Endothelial cell of umbilical vein (primary cell): Measurements from ENCODE around the gene CNTN1. TPM values are rescaled to one million over a fixed set of nuclear protein-coding genes. Genes with fewer than 3 reads are reported as not detected.

Experiments
- BruUV-seq: library from RNA; stranded (reverse); fragments of 400-500 nt; replicated peaks from 2 replicates; lab custom pipeline; 2021; lab: Mats Ljungman, UMichigan
- CTCF ChIA-PET: fragments of 300-600, 350-600 bp; sonication (Branson Sonifier 250); formaldehyde crosslinking; loops from one replicate; lab custom pipeline; 2021; ENCODE audit warnings: antibody characterized with exemption, inconsistent platforms; lab: Charles Lee
- POLR2A ChIA-PET: fragments of 300-600, 350-600 bp; sonication (Branson Sonifier 250); formaldehyde crosslinking; loops from one replicate; lab custom pipeline; 2021; ENCODE audit warnings: antibody characterized with exemption, inconsistent platforms; lab: Charles Lee
- DNase-seq: peaks from one replicate; pipeline ENCODE4 v3.0.0-alpha.2; 2011; ENCODE audit warnings: low read depth, low spot score
- FAIRE-seq: peaks from 2 replicates; lab custom pipeline; 2011; peaks lifted over from hg19 to GRCh38; lab: Jason Lieb, UNC
- H2AFZ ChIP-seq: 2 replicates; pipeline ENCODE4 v1.6.0; 2012; ENCODE audit warnings: low read depth, low read length, control low read depth, inconsistent platforms
- H3K27ac ChIP-seq: 2 replicates; pipeline ENCODE4 v1.5.1; 2011; ENCODE audit warnings: low read depth, mild to moderate bottlenecking, control low read depth, low read length, moderate library complexity; ENCODE audit not compliant: insufficient read depth
- H3K27me3 ChIP-seq, 2 experiments: 2 replicates each; pipeline versions ENCODE4 v1.6.0 to v1.6.1; 2011; ENCODE audit warnings: low read length in 2 of 2, mixed read lengths in 1 of 2; ENCODE audit not compliant: control insufficient read depth in 2 of 2, insufficient read depth in 2 of 2
- H3K36me3 ChIP-seq, 2 experiments: 2 replicates in 1 of 2; 3 replicates in 1 of 2; pipeline ENCODE4 v1.5.1; 2011; ENCODE audit warnings: low read length in 2 of 2, mild to moderate bottlenecking in 1 of 2, moderate library complexity in 1 of 2; ENCODE audit not compliant: control insufficient read depth in 2 of 2, insufficient read depth in 2 of 2; ENCODE audit errors: extremely low read depth in 1 of 2
- H3K4me1 ChIP-seq: 3 replicates; pipeline ENCODE4 v1.5.1; 2011; ENCODE audit warnings: mild to moderate bottlenecking, low read length; ENCODE audit not compliant: control insufficient read depth, insufficient read depth; ENCODE audit errors: extremely low read depth
- H3K4me2 ChIP-seq: 2 replicates; pipeline ENCODE4 v1.6.1; 2011; ENCODE audit warnings: low read length, control low read depth, mixed read lengths; ENCODE audit not compliant: insufficient read depth
- H3K4me3 ChIP-seq, 3 experiments: fragments of 200-600 bp in 1 of 3; sonication (generic), shearing (Covaris generic) in 1 of 3; replicated peaks in 1 of 3; 2 replicates each; pipeline ENCODE4 v1.5.1; 2011 to 2016; ENCODE audit warnings: control low read depth in 3 of 3, low read length in 3 of 3, mild to moderate bottlenecking in 2 of 3, inconsistent platforms in 1 of 3, low read depth in 1 of 3, moderate library complexity in 1 of 3; ENCODE audit not compliant: insufficient read depth in 1 of 3
- H3K79me2 ChIP-seq: 2 replicates; pipeline ENCODE4 v1.6.0; 2012; ENCODE audit warnings: low read length, inconsistent platforms; ENCODE audit not compliant: control insufficient read depth, insufficient read depth
- H3K9ac ChIP-seq: replicated peaks from 2 replicates; pipeline ENCODE3; 2011; ENCODE audit warnings: low read length, control low read depth; ENCODE audit not compliant: insufficient read depth; ENCODE audit errors: extremely low read depth
- H3K9me1 ChIP-seq: replicated peaks from 3 replicates; pipeline ENCODE4 v1.6.0; 2011; ENCODE audit warnings: mild to moderate bottlenecking, low read length; ENCODE audit not compliant: control insufficient read depth, insufficient read depth; ENCODE audit errors: extremely low read depth
- H3K9me3 ChIP-seq: replicated peaks from 2 replicates; pipeline ENCODE4 v1.5.1; 2012; ENCODE audit warnings: low read length, inconsistent platforms; ENCODE audit not compliant: control insufficient read depth, insufficient read depth
- H4K20me1 ChIP-seq: replicated peaks from 2 replicates; pipeline ENCODE3; 2011; ENCODE audit warnings: mild to moderate bottlenecking, low read length; ENCODE audit not compliant: control insufficient read depth, insufficient read depth; ENCODE audit errors: extremely low read depth
- EZH2 ChIP-seq: IDR thresholded peaks from 2 replicates; pipeline ENCODE4 v1.6.1; 2012; ENCODE audit warnings: borderline replicate concordance, low read depth, mild to moderate bottlenecking, moderate library complexity, low read length, inconsistent platforms; ENCODE audit not compliant: severe bottlenecking
- FOS ChIP-seq: IDR thresholded peaks from 2 replicates; pipeline ENCODE4 v1.6.1; 2011; ENCODE audit warnings: mild to moderate bottlenecking, low read length, moderate library complexity, borderline replicate concordance; ENCODE audit not compliant: insufficient read depth
- GATA2 ChIP-seq: IDR thresholded peaks from 2 replicates; pipeline ENCODE4 v1.7.0; 2011; ENCODE audit warnings: low read depth, mild to moderate bottlenecking, moderate library complexity, mixed read lengths, low read length; ENCODE audit not compliant: insufficient read length, insufficient read depth
- JUN ChIP-seq: IDR thresholded peaks from 2 replicates; pipeline ENCODE4 v1.6.1; 2011; ENCODE audit warnings: borderline replicate concordance, low read depth; ENCODE audit not compliant: insufficient read length, insufficient read depth
- MYC ChIP-seq: IDR thresholded peaks from one replicate; pipeline ENCODE4 v1.6.1; 2011; ENCODE audit warnings: mild to moderate bottlenecking, low read depth, low read length
- POLR2A ChIP-seq: IDR thresholded peaks from 2 replicates; pipeline ENCODE4 v1.6.1; 2012; ENCODE audit warnings: low read depth, mild to moderate bottlenecking, control low read depth, low read length
- POLR2AphosphoS5 ChIP-seq: IDR thresholded peaks from 2 replicates; pipeline ENCODE4 v1.6.1; 2012; ENCODE audit warnings: low read depth, mild to moderate bottlenecking, control low read depth, low read length, moderate library complexity; ENCODE audit not compliant: insufficient read depth
- dilution Hi-C: fragments of 300-500 bp; cut with MboI; formaldehyde crosslinking; loops from one replicate; pipeline ENCODE4 v1.15.0; 2019; ENCODE audit warnings: low sequenced_read_pairs; ENCODE audit not compliant: extremely low pct_ligation_motif_present
- intact Hi-C: fragments of 100-400 bp; cut with micrococcal nuclease; formaldehyde crosslinking; loops from one replicate; pipeline ENCODE4 v1.10.0; 2022
- polyA plus RNA-seq, 4 experiments: library from polyadenylated mRNA; depleted of rRNA in 3 of 4; stranded (reverse) in 3 of 4; unstranded in 1 of 4; fragments of >200 nt; gene quantifications; 2 replicates each; pipeline versions ENCODE4 v1.2.1 to v1.2.3, GENCODE V29; 2011 to 2012; ENCODE audit warnings: missing spikeins in 1 of 4
- total RNA-seq: library from RNA; stranded (reverse); gene quantifications from 2 replicates; pipeline ENCODE4 v1.2.3, GENCODE V29; 2021
- TF ChIP-seq, protein P1 (sequence below): IDR thresholded peaks from 2 replicates; pipeline ENCODE4 v1.6.1; 2011; ENCODE audit not compliant: insufficient read depth, insufficient read length
- TF ChIP-seq, protein P2 (sequence below), 2 donors: IDR thresholded peaks; 1 replicate in 1 of 2; 2 replicates in 1 of 2; pipeline ENCODE4 v1.5.1; 2011; ENCODE audit warnings: low read length in 2 of 2, mild to moderate bottlenecking in 2 of 2, moderate library complexity in 2 of 2, control low read depth in 1 of 2, inconsistent platforms in 1 of 2, low read depth in 1 of 2; ENCODE audit not compliant: insufficient read depth in 1 of 2; ENCODE audit errors: extremely low read depth in 1 of 2

CNTN1 gene
- total and polyA plus RNA-seq, 2 donors (not counting 3 experiments of a cell fraction or from before 2014, with no cell fraction given), result 0.07 TPM; not detected in 1

DNA sequence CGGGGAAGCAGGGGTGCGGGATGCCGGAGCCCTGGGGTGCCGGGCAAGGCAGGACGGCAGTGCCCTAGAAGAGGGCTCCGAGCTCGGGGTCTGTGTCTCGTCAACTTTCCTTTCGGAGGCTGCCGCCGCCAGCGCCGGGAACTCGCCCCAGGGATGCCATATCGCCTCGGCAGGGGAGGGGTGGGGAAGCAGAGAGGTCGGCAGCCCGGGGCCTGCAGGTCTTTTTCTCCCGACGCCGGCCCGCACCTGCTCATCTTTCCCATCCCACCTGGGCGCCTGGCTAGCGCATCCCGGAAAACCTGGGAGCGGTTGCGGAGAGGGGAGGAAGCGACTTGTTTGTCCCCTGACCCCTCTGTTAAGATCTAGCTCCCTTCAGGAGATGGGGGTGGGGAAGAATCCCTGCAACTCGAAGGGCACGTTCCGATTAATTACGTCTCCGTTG, 547 bp downstream of the CNTN1 start:
- TF ChIP-seq GATA2, result no peak
- peak; percentile 79 for TF ChIP-seq EZH2
- no peaks in the 10 kb centered on the region for H3K9me3 ChIP-seq
- peaks cover 16 to 30% of the 10 kb centered on the region in 2 experiments for H3K27me3 ChIP-seq
- dilution Hi-C loops (no loop called here), intact Hi-C loops (no loop called here)
- H3K4me1 ChIP-seq, result no peaks in the 10 kb centered on the region
- H3K27ac ChIP-seq, result no peak overlapping the region
- peaks cover 2% of the 10 kb centered on the region for H4K20me1 ChIP-seq
- no peaks in the 10 kb centered on the region for H3K79me2 ChIP-seq
- H2AFZ ChIP-seq, result peak overlapping the region; percentile 64
- H3K9ac ChIP-seq, result no peak overlapping the region
- DNase-seq (no peak), FAIRE-seq (no peak)
- H3K4me2 ChIP-seq, result no peak overlapping the region
- ChIA-PET POLR2A (no interaction called here), CTCF (no interaction called here)
- peak overlapping the region in 1 of 3 experiments; percentile 30 for H3K4me3 ChIP-seq
- no peaks in the 10 kb centered on the region for H3K9me1 ChIP-seq
- no peaks in the 10 kb centered on the region for H3K36me3 ChIP-seq
- BruUV-seq, result no TSS peak

DNA sequence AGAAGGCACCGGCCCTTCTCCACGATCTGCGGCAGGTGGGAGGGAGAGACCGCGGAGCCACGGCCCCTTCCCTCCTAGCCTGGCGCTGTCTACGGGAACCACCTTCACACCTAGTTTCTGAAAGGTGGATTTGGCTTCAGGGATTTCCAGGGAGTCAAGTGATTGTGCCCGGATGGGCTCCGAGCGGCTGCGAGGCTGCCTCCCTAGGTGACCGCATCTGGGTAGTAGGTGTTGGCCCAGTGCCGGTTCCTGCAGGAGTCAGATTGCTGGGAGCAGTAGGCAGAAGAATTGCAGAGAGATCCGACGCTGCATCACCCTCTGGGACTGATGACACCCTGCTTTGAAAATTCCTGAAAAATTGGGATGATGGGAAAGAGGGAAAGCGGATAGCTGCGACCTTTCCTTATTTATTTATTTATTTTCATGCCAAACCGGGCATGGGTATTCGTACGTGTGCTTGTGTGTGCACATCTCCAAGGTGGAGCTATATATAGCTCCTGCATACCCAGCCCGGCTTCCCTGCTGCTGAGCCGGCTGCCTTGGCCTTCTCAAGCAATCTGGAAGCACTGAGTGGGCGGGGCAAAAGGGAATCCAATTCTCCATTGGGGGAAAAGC, 1.1 kb downstream of the CNTN1 start:
- CTCF ChIA-PET, result no interaction called here
- TF ChIP-seq, protein P1, sequence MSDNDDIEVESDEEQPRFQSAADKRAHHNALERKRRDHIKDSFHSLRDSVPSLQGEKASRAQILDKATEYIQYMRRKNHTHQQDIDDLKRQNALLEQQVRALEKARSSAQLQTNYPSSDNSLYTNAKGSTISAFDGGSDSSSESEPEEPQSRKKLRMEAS, result no peak
- TF ChIP-seq EZH2 (no peak), JUN (no peak), FOS (no peak), POLR2A (no peak), GATA2 (no peak), POLR2AphosphoS5 (no peak), MYC (no peak)
- TF ChIP-seq, protein P2, sequence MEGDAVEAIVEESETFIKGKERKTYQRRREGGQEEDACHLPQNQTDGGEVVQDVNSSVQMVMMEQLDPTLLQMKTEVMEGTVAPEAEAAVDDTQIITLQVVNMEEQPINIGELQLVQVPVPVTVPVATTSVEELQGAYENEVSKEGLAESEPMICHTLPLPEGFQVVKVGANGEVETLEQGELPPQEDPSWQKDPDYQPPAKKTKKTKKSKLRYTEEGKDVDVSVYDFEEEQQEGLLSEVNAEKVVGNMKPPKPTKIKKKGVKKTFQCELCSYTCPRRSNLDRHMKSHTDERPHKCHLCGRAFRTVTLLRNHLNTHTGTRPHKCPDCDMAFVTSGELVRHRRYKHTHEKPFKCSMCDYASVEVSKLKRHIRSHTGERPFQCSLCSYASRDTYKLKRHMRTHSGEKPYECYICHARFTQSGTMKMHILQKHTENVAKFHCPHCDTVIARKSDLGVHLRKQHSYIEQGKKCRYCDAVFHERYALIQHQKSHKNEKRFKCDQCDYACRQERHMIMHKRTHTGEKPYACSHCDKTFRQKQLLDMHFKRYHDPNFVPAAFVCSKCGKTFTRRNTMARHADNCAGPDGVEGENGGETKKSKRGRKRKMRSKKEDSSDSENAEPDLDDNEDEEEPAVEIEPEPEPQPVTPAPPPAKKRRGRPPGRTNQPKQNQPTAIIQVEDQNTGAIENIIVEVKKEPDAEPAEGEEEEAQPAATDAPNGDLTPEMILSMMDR (IDR thresholded peaks at IDR 0.05; ENCODE audit: extremely low read depth in 1 of 2, insufficient read depth in 1 of 2, low read depth in 1 of 2, low read length in 2 of 2), result no peak
- Histone ChIP-seq H4K20me1 (peaks cover 1% of the 10 kb centered on the region), H3K9me3 (no peaks in the 10 kb centered on the region), H3K27me3 (peaks cover 16 to 30% of the 10 kb centered on the region in 2 experiments), H3K79me2 (no peaks in the 10 kb centered on the region), H3K4me2 (no peak overlapping the region), H3K4me3 (no peak overlapping the region), H3K9me1 (no peaks in the 10 kb centered on the region), H2AFZ (no peak overlapping the region), H3K4me1 (no peaks in the 10 kb centered on the region), H3K27ac (no peak overlapping the region), H3K9ac (no peak overlapping the region), H3K36me3 (no peaks in the 10 kb centered on the region)
- FAIRE-seq (no peak), DNase-seq (no peak)
- POLR2A ChIA-PET, result no interaction called here
- intact Hi-C loops, result no loop called here
- BruUV-seq, result no TSS peak
- dilution Hi-C loops, result no loop called here
